C1 segment of cervical spinal cord (tissue), 14 donors: ENCODE measurements around the gene ABR.
"Not testable (repeated sequence)": the region's sequence is repeated elsewhere in the genome, so short reads cannot be mapped to it uniquely, and the experiment has no call there.

Source experiments
- DNase-seq, 14 donors: peaks; one replicate each; lab custom pipeline; 2025; lab: John Stamatoyannopoulos, UW

The ABR gene

DNA sequence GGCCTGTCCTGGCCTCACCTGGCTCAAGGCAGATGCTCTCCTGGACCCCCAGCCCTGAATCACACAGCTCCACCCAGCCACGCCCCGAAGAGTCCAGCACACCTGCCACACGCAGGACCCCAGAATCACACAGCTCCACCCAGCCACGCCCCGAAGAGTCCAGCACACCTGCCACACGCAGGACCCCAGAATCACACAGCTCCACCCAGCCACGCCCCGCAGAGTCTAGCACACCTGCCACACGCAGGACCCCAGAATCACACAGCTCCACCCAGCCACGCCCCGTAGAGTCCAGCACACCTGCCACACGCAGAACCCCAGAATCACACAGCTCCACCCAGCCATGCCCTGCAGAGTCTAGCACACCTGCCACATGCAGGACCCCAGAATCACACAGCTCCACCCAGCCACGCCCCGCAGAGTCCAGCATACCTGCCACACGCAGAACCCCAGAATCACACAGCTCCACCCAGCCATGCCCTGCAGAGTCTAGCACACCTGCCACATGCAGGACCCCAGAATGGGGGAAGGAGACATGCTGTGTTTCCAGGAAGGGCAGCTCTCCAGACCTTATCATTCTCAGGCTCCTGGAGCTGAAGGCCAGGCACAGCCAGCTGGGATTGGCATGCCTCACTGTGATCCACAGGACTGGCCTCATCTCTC is 105.7 kb downstream of the ABR start:
- DNase-seq, result not testable (repeated sequence)

- DNase-seq, result no peak
Measured at GRCh38 chr17:1073241-1073962, 106.4 kb downstream of the ABR start.

- no peak for DNase-seq
Measured at GRCh38 chr17:1072551-1072961, 107.2 kb downstream of the ABR start.

DNA sequence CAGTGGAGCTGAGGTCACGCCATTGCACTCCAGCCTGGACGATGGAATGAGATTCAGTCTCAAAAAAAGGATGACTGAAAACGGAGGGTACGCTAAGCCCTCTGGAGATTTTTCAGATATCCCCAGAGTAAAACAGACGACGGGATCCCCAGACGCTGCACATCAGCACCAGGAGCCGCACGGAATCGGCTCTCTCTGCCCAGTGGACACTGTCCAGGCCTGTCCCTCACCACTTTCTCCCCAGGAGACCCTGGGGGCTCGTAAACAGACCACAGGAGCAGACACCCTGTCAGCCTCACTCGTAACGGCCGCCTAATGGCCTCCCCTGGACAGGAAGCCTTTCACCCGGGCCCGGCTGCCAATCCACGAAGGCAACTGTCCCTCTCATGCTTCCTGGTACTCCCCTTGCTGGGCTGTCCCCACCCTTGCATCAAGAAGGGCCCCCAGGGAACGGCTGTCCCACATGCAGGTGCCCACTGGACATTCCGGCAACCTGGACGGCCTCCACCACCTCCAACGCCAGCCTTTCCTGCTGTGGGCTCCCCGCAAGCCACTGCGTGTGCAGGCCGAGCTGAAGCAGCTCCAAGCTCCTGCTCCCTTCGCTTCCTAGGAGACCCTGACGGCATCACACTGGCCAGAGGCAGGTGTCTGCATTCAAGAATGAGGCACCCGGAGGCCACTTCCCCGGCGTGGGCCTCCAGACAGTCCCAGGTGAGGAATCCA is 108.5 kb downstream of the ABR start:
- DNase-seq, result no peak

DNA sequence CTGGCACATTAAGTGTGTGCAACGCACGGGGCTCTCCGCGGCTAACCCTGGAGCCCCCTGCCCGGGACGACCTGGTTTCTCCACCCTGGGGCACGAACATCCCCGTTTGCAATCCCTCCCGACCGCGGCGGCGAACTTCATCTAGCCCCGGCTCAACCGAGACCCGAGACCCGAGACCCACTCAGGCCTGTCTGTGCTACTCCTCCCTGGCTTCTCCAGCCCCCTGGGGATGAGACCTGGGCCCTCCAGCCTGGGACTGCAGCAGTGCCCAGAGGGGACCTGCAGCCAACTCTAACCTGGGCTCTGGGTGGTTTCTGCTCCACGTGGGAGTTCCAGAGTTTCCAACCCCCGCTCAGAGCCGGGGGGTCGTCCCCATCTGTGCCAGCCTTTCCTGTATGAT is 109.4 kb downstream of the ABR start:
- DNase-seq, result no peak

- DNase-seq, result no peak
Measured at GRCh38 chr17:1069847-1070246, 109.9 kb downstream of the ABR start.

- DNase-seq, result no peak
Measured at GRCh38 chr17:1068356-1068755, 111.4 kb downstream of the ABR start.

- DNase-seq, result no peak
Measured at GRCh38 chr17:1067282-1067956, 112.4 kb downstream of the ABR start.

GRCh38 chr17:1065416-1065815 is 114.4 kb downstream of the ABR start:
- DNase-seq, result not testable (repeated sequence)

DNA sequence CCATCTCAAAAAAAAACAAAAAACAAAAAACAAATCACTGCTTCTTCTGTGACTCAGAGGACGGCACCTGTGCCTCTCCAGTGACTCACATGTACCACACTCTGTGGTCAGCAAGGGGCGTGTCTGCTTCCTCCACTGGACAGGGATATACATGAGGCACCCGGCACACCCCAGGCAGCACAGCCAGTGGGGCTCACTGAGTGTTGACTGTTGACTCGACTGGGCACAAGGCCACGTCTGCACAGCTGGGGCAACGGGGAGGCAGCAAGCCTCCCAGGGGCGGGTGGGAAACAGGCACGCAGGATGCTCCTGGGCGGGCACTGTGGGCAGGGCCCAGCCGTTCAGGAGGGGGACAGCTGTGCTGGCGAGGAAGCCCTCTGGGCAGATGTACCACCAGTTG is 118.8 kb downstream of the ABR start:
- peak in 2 of 14 donors; percentile 25 to 51 for DNase-seq

- DNase-seq, result no peak
Measured at GRCh38 chr17:1059131-1059795, 120.5 kb downstream of the ABR start.

- DNase-seq, result no peak
Measured at GRCh38 chr17:1058423-1059130, 121.2 kb downstream of the ABR start.

GRCh38 chr17:1056761-1057160 is 123.0 kb downstream of the ABR start:
- no peak for DNase-seq

DNA sequence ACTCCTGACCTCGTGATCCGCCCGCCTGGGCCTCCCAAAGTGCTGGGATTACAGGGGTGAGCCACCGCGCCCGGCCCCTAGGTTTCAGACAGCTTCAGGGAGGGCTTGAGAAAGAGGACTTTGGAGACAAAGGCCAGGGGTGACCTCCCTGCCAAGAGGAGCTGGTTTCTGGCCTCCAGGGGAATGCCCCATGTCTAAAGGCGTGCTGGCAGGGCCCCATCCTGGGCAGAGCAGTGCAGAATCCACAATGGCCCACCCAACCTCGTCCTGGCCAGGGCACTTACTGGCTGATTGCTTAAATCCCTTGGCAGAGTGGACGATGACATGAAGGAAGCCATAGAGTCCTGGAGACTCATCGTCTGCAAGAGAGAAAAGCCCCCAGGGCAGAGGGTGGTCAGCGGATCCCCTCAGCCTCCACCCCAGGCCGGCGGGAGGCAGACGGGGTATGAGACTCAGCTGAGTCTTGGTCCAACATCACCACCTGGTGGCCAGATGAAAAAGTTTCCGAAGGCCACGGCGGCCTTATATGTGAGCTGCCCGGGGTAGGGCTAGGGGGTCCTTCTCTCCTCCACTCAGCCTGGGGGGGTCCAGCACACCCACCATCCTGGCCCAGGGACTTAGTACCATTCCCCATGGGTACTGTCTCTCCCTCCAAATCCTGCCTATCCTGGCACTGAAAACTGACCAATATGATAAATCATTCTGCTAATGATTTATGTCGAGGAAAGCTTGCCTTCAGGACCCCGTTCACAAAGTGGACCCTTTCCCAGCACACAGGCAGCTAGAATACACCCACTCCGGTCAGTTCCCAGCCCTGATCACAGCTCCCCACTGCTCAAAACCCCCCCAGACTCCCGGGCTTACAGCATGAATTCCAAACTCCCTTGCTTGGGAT is 123.8 kb downstream of the ABR start:
- peak in 12 of 14 donors; percentile 15 to 81 (median 54) for DNase-seq

DNA sequence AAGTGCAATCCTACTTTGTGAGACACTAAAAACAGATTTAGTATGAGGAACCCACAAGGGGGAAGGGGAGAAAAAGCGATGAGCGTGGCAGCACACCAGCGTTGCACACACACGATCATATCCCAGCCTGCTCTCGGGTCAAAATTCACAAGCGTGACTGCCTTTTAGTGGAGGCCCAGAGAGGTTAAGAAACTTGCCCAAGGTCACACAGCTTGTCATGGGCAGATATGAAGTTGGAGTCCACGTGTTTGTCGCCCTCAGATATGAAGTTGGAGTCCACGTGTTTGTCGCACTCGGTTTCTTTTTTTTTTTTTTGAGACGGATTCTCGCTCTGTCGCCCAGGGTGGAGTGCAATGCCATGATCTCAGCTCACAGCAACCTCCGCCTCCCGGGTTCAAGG is 124.5 kb downstream of the ABR start:
- DNase-seq, result no peak

- no peak for DNase-seq
Measured at GRCh38 chr17:1054656-1055055, 125.1 kb downstream of the ABR start.

- no peak for DNase-seq
Measured at GRCh38 chr17:1053661-1054360, 126.0 kb downstream of the ABR start.

- DNase-seq, result no peak
Measured at GRCh38 chr17:1050996-1051925, 128.5 kb downstream of the ABR start.
